Lower leg skin (tissue), 3 donors: ENCODE data around the gene IP6K3.

ENCODE experiments used
- CTCF ChIP-seq, 3 donors: fragments of 450-650 bp; IDR thresholded peaks; one replicate each; pipeline ENCODE4 v1.5.1; 2016; ENCODE audit warnings: antibody characterized with exemption in 3 of 3, mild to moderate bottlenecking in 3 of 3, moderate library complexity in 2 of 3
- POLR2A ChIP-seq, 2 donors: fragments of 450-650 bp; IDR thresholded peaks; one replicate each; pipeline ENCODE4 v1.6.1; 2016 to 2017; ENCODE audit warnings: antibody characterized with exemption in 2 of 2, mild to moderate bottlenecking in 1 of 2, moderate library complexity in 1 of 2

- TF ChIP-seq CTCF (IDR thresholded peaks at IDR 0.05) (no peak), POLR2A (IDR thresholded peaks at IDR 0.05) (no peak)
These were observed 40.0 kb upstream of the IP6K3 start for GRCh38 chr6:33786736-33787135.
